Fibroblast of skin of right quadriceps (primary cell): ENCODE measurements around the gene PMS1.
"Not testable (repeated sequence)": the region's sequence is repeated elsewhere in the genome, so short reads cannot be mapped to it uniquely, and the experiment has no call there.

Experiments
- DNase-seq: peaks from one replicate; pipeline ENCODE4 v3.0.0-alpha.2; 2013

Gene PMS1

GRCh38 chr2:189783927-189784867, at the start of gene PMS1, which contains the start of gene ORMDL1:
Gene PMS1, plus strand, starts transcription at chr2:189784450. Its CDS starts 7,360 bp downstream, at chr2:189791810.
Gene ORMDL1, minus strand, starts transcription at chr2:189784339. Its CDS starts 1,744 bp downstream, at chr2:189782595.
- DNase-seq = peak; percentile 95

- peak; percentile 19 for DNase-seq
These were observed 33.1 kb upstream of the PMS1 start for GRCh38 chr2:189751080-189751658.

- no peak for DNase-seq
These were observed 27.8 kb upstream of the PMS1 start for GRCh38 chr2:189756311-189756952.

GRCh38 chr2:189760154-189760553, 24.1 kb upstream of the PMS1 start:
- DNase-seq = not testable (repeated sequence)

GRCh38 chr2:189762229-189762550, 22.1 kb upstream of the PMS1 start:
- no peak for DNase-seq

GRCh38 chr2:189762551-189763298, 21.5 kb upstream of the PMS1 start, which contains the start of gene OSGEPL1:
Gene OSGEPL1, minus strand, starts transcription at chr2:189762792. Its CDS starts 1,152 bp downstream, at chr2:189761640.
- DNase-seq = peak; percentile 89

GRCh38 chr2:189763908-189764661, 20.2 kb upstream of the PMS1 start:
- peak; percentile 11 for DNase-seq

GRCh38 chr2:189770590-189771322, 13.5 kb upstream of the PMS1 start:
- DNase-seq = no peak

GRCh38 chr2:189772212-189772611, 12.0 kb upstream of the PMS1 start:
- DNase-seq = no peak

- peak; percentile 8 for DNase-seq
These were observed 2.0 kb upstream of the PMS1 start for GRCh38 chr2:189782221-189782671.

- peak; percentile 32 for DNase-seq
These were observed 761 bp upstream of the PMS1 start for GRCh38 chr2:189783451-189783926.

- DNase-seq = no peak
These were observed 7.2 kb downstream of the PMS1 start for GRCh38 chr2:189791338-189792042.

- no peak for DNase-seq
These were observed 10.1 kb downstream of the PMS1 start for GRCh38 chr2:189794310-189794709.

GRCh38 chr2:189797902-189798301, 13.7 kb downstream of the PMS1 start:
- DNase-seq = no peak

- DNase-seq = peak; percentile 48
These were observed 14.2 kb downstream of the PMS1 start for GRCh38 chr2:189798312-189799029.

- DNase-seq = no peak
These were observed 14.7 kb downstream of the PMS1 start for GRCh38 chr2:189799030-189799331.

- peak; percentile 54 for DNase-seq
These were observed 15.3 kb downstream of the PMS1 start for GRCh38 chr2:189799531-189799930.

- no peak for DNase-seq
These were observed 18.2 kb downstream of the PMS1 start for GRCh38 chr2:189802396-189802912.

GRCh38 chr2:189803431-189803830, 19.2 kb downstream of the PMS1 start:
- no peak for DNase-seq
